HG03457 (cell line): ENCODE data around the gene PHACTR3.

Source experiments
- ATAC-seq: cut with Tn5 transposase; IDR thresholded peaks from one replicate; pipeline ENCODE4 v1.9.1; 2021; ENCODE audit warnings: moderate number of reproducible peaks; ENCODE audit not compliant: unreplicated experiment

PHACTR3 gene

GRCh38 chr20:59573837-59574236 is 30.5 kb upstream of the PHACTR3 start:
- no peak for ATAC-seq

- no peak for ATAC-seq
Observed at GRCh38 chr20:59574308-59574707, 30.0 kb upstream of the PHACTR3 start.

GRCh38 chr20:59575216-59575615 is 29.1 kb upstream of the PHACTR3 start:
- no peak for ATAC-seq

- no peak for ATAC-seq
Observed at GRCh38 chr20:59575653-59576052, 28.7 kb upstream of the PHACTR3 start.

- no peak for ATAC-seq
Observed at GRCh38 chr20:59576216-59576953, 28.0 kb upstream of the PHACTR3 start.

GRCh38 chr20:59577037-59577808 is 27.1 kb upstream of the PHACTR3 start:
- ATAC-seq, result no peak

GRCh38 chr20:59577809-59578435 is 26.4 kb upstream of the PHACTR3 start:
- ATAC-seq, result no peak

- ATAC-seq, result no peak
Observed at GRCh38 chr20:59578436-59579403, 25.6 kb upstream of the PHACTR3 start.

GRCh38 chr20:59579404-59580145 is 24.8 kb upstream of the PHACTR3 start:
- no peak for ATAC-seq

GRCh38 chr20:59580146-59580946 is 24.0 kb upstream of the PHACTR3 start:
- no peak for ATAC-seq

GRCh38 chr20:59580991-59581401 is 23.3 kb upstream of the PHACTR3 start:
- ATAC-seq, result no peak

GRCh38 chr20:59581993-59582679 is 22.2 kb upstream of the PHACTR3 start:
- ATAC-seq, result no peak

GRCh38 chr20:59583428-59584277 is 20.7 kb upstream of the PHACTR3 start:
- no peak for ATAC-seq

GRCh38 chr20:59584278-59584925 is 19.9 kb upstream of the PHACTR3 start:
- no peak for ATAC-seq

GRCh38 chr20:59585714-59586409 is 18.5 kb upstream of the PHACTR3 start:
- no peak for ATAC-seq

GRCh38 chr20:59586613-59587012 is 17.7 kb upstream of the PHACTR3 start:
- ATAC-seq, result no peak

GRCh38 chr20:59587570-59587969 is 16.8 kb upstream of the PHACTR3 start:
- ATAC-seq, result no peak
